WTC11 (cell line): ENCODE results near the gene PLCB2. TPM values are rescaled to one million over a fixed set of nuclear protein-coding genes. Genes with fewer than 3 reads are reported as not detected.
A peak's percentile ranks its signal among the peaks of the same experiment; 100 is the strongest.

ENCODE experiments used
- ATAC-seq: fragments of 200-7000 bp; cut with Tn5 transposase; 2 replicates; pipeline ENCODE4 v1.10.0; 2021; ENCODE audit warnings: mild to moderate bottlenecking, moderate library complexity
- CTCF ChIA-PET: fragments of 300-600 bp; sonication (Branson Sonifier 250); formaldehyde crosslinking; loops from one replicate; lab custom pipeline; 2021; ENCODE audit warnings: antibody characterized with exemption; lab: Charles Lee
- POLR2A ChIA-PET: fragments of 350-600 bp; sonication (Branson Sonifier 250); formaldehyde crosslinking; loops from one replicate; lab custom pipeline; 2021; ENCODE audit warnings: antibody characterized with exemption; lab: Charles Lee
- DNase-seq: peaks from one replicate; pipeline ENCODE4 v3.0.0; 2021; ENCODE audit warnings: low spot score
- H3K27ac Mint-ChIP-seq: 2 replicates; pipeline ENCODE4 v1.8.0; 2021; ENCODE audit warnings: mixed read lengths
- H3K27me3 Mint-ChIP-seq: 2 replicates; pipeline ENCODE4 v1.8.0; 2021; ENCODE audit warnings: low read depth, mild to moderate bottlenecking, moderate library complexity, mixed read lengths
- H3K36me3 Mint-ChIP-seq: 2 replicates; pipeline ENCODE4 v1.8.0; 2021; ENCODE audit warnings: mixed read lengths
- H3K4me1 Mint-ChIP-seq: 2 replicates; pipeline ENCODE4 v1.8.0; 2022; ENCODE audit warnings: mixed read lengths
- H3K4me3 Mint-ChIP-seq: 2 replicates; pipeline ENCODE4 v1.8.0; 2021; ENCODE audit warnings: mild to moderate bottlenecking, moderate library complexity, mixed read lengths
- H3K9me3 Mint-ChIP-seq: 2 replicates; pipeline ENCODE4 v1.8.0; 2021; ENCODE audit warnings: mixed read lengths
- ATF1 ChIP-seq: sonication (generic); formaldehyde crosslinking; IDR thresholded peaks from 2 replicates; pipeline ENCODE4 v1.8.1; 2023; ENCODE audit warnings: mild to moderate bottlenecking, moderate library complexity, missing genetic modification reagents
- CREM ChIP-seq: sonication (generic); formaldehyde crosslinking; IDR thresholded peaks from 2 replicates; pipeline ENCODE4 v1.8.1; 2022; ENCODE audit warnings: mild to moderate bottlenecking, missing genetic modification reagents, moderate library complexity
- FOXJ3 ChIP-seq: sonication (generic); formaldehyde crosslinking; IDR thresholded peaks from 2 replicates; pipeline ENCODE4 v1.9.0; 2021; ENCODE audit warnings: missing genetic modification reagents, mild to moderate bottlenecking, borderline replicate concordance
- FOXK1 ChIP-seq: sonication (generic); formaldehyde crosslinking; IDR thresholded peaks from 2 replicates; pipeline ENCODE4 v1.8.0; 2022; ENCODE audit warnings: mild to moderate bottlenecking, moderate library complexity, missing genetic modification reagents
- JUN ChIP-seq: sonication (generic); formaldehyde crosslinking; IDR thresholded peaks from 2 replicates; pipeline ENCODE4 v1.8.0; 2023; ENCODE audit warnings: mild to moderate bottlenecking, missing genetic modification reagents
- MYBL2 ChIP-seq: sonication (generic); formaldehyde crosslinking; IDR thresholded peaks from 2 replicates; pipeline ENCODE4 v1.8.1; 2023; ENCODE audit warnings: mild to moderate bottlenecking, moderate library complexity, missing genetic modification reagents
- NFATC4 ChIP-seq: fragments of 250-450 bp; sonication (Bioruptor Pico); IDR thresholded peaks from 2 replicates; pipeline ENCODE4 v1.9.0; 2021; ENCODE audit warnings: mild to moderate bottlenecking
- NR1H2 ChIP-seq: sonication (generic); formaldehyde crosslinking; IDR thresholded peaks from 2 replicates; pipeline ENCODE4 v1.9.0; 2021; ENCODE audit warnings: mild to moderate bottlenecking, moderate library complexity, missing genetic modification reagents
- NR2C2 ChIP-seq: sonication (generic); formaldehyde crosslinking; IDR thresholded peaks from 2 replicates; pipeline ENCODE4 v1.8.0; 2022; ENCODE audit warnings: mild to moderate bottlenecking, missing genetic modification reagents
- NR3C1 ChIP-seq: sonication (generic); formaldehyde crosslinking; conservative IDR thresholded peaks from 2 replicates; pipeline ENCODE4 v1.8.1; 2023; ENCODE audit warnings: low read depth, mild to moderate bottlenecking, missing genetic modification reagents
- OVOL2 ChIP-seq: fragments of 250-450 bp; sonication (Bioruptor Pico); IDR thresholded peaks from 2 replicates; pipeline ENCODE4 v1.9.0; 2021; ENCODE audit warnings: mild to moderate bottlenecking, borderline replicate concordance
- PRRX2 ChIP-seq: fragments of 250-450 bp; sonication (Bioruptor Pico); IDR thresholded peaks from 2 replicates; pipeline ENCODE4 v1.8.0; 2021; ENCODE audit warnings: mild to moderate bottlenecking
- SMAD4 ChIP-seq: sonication (generic); formaldehyde crosslinking; IDR thresholded peaks from 2 replicates; pipeline ENCODE4 v1.8.0; 2022; ENCODE audit warnings: mild to moderate bottlenecking, missing genetic modification reagents
- SOX15 ChIP-seq: fragments of 250-450 bp; sonication (Bioruptor Pico); IDR thresholded peaks from 2 replicates; pipeline ENCODE4 v1.9.0; 2021; ENCODE audit warnings: mild to moderate bottlenecking
- SP1 ChIP-seq: sonication (generic); formaldehyde crosslinking; conservative IDR thresholded peaks from 2 replicates; pipeline ENCODE4 v1.8.1; 2022; ENCODE audit warnings: missing genetic modification reagents
- TEAD4 ChIP-seq: sonication (generic); formaldehyde crosslinking; IDR thresholded peaks from 2 replicates; pipeline ENCODE4 v1.8.0; 2022; ENCODE audit warnings: mild to moderate bottlenecking, missing genetic modification reagents
- ZBTB21 ChIP-seq: sonication (generic); formaldehyde crosslinking; IDR thresholded peaks from 2 replicates; pipeline ENCODE4 v1.8.1; 2023; ENCODE audit warnings: mild to moderate bottlenecking, missing genetic modification reagents, borderline replicate concordance
- ZNF121 ChIP-seq: sonication (generic); formaldehyde crosslinking; IDR thresholded peaks from 2 replicates; pipeline ENCODE4 v1.8.0; 2023; ENCODE audit warnings: missing genetic modification reagents
- ZNF219 ChIP-seq: sonication (generic); formaldehyde crosslinking; IDR thresholded peaks from 2 replicates; pipeline ENCODE4 v1.8.0; 2023; ENCODE audit warnings: missing genetic modification reagents, mild to moderate bottlenecking, borderline replicate concordance
- ZNF396 ChIP-seq: fragments of 250-450 bp; sonication (Bioruptor Pico); IDR thresholded peaks from 2 replicates; pipeline ENCODE4 v1.8.0; 2021; ENCODE audit warnings: mild to moderate bottlenecking, moderate library complexity, borderline replicate concordance
- ZNF425 ChIP-seq: fragments of 250-450 bp; sonication (Bioruptor Pico); conservative IDR thresholded peaks from 2 replicates; pipeline ENCODE4 v1.9.0; 2021; ENCODE audit warnings: mild to moderate bottlenecking
- total RNA-seq: library from RNA; stranded (reverse); gene quantifications from 3 replicates; pipeline ENCODE4 v1.2.3, GENCODE V29; 2021
- TF ChIP-seq, protein P1 (sequence below): sonication (generic); formaldehyde crosslinking; conservative IDR thresholded peaks from 2 replicates; pipeline ENCODE4 v1.8.1; 2022; ENCODE audit warnings: mild to moderate bottlenecking, missing genetic modification reagents
- TF ChIP-seq, protein P2 (sequence below): fragments of 200-600 bp; IDR thresholded peaks from 2 replicates; pipeline ENCODE4 v1.8.0; 2022; ENCODE audit warnings: antibody characterized with exemption
- TF ChIP-seq, protein P3 (sequence below): sonication (generic); formaldehyde crosslinking; IDR thresholded peaks from 2 replicates; pipeline ENCODE4 v1.8.0; 2022; ENCODE audit warnings: mild to moderate bottlenecking, missing genetic modification reagents

Gene PLCB2
- total RNA-seq, 1 experiment from 2014 or later: 15.2 TPM

DNA sequence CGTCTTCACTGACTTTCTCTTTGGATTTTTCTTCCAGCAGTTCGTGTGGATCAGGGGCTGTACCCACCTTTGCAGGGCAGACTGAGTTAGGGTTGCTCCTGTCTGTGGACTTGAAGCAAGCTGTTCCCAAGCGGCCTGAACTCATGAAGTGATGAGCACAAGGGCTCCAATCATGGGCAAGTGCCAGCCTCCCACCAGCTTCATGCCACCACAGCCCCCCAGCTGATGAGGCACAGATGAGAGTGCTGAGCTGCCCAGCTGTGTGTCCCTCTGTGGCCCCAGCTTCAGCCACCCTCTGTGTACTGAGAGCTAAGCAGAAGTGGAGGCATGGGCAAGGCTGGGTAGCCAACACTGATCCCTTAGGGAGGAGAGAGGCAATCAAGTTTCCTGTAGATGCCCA, 3.3 kb upstream of the PLCB2 start (continued):
- TF ChIP-seq ZNF425: no peak
- TF ChIP-seq, protein P1, sequence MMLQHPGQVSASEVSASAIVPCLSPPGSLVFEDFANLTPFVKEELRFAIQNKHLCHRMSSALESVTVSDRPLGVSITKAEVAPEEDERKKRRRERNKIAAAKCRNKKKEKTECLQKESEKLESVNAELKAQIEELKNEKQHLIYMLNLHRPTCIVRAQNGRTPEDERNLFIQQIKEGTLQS (CRISPR knock-in tag): no peak
- TF ChIP-seq, all 79 proteins: peak for 0

DNA sequence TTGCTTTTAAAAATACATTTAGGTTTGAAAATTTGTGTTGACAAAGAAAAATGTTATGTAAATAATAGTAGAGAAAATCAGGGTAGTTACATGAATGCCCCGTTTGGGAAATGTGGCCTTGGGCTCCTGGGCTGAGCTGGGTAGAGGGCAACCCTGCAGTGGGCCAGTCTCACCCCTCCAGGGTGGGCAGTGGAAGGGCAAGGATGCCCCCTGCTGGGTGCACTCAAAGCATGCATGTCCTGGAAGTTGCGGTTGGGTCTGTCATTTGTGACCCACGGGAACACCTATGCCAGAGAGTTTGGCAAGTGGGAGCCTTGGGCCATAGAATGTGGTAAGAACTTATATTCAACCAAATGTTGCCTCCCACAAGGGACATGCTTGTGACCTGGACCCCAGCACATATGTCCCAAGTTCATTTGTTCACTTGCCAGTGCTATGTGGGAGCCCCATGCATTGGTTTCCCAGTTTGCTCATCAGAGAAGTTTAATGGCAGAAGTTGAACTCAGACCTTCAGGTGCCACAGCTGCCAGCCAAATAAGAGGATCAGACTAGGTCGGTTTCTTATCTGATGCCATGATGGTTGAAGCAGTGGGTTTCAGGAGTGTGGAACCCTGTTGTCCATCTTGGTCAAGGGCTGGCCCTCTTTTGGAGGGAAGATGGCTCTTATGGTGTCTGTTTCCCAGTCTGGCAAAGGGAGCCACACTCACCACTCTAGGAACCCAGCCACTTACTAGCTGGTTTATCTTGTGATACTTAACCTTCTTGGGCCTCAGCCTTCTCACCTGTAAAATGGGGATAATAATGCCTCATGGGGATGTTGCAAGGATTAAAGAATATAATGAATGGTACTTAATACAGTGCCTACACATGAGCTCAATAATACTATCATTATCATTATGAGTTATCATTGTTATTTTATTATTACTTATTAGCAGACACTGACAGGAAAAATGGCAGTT, 2.5 kb upstream of the PLCB2 start:
- CTCF ChIA-PET: interaction anchor here (0.5 to 17.8 kb wide), 22 partner anchors 9 to 270 kb away, joined by 3 to 690 read pairs (median 8); partner anchors contain the start of genes ANKRD63, CCDC9B, INAFM2 and PAK6
- H3K4me3 Mint-ChIP-seq: no peak overlapping the region; the same call in 1 of the 2 replicates
- H3K36me3 Mint-ChIP-seq: no peaks in the 10 kb centered on the region
- peak; percentile 34; the same call in 1 of the 2 replicates for TF ChIP-seq SP1 (CRISPR knock-in tag)
- TF ChIP-seq, protein P2, sequence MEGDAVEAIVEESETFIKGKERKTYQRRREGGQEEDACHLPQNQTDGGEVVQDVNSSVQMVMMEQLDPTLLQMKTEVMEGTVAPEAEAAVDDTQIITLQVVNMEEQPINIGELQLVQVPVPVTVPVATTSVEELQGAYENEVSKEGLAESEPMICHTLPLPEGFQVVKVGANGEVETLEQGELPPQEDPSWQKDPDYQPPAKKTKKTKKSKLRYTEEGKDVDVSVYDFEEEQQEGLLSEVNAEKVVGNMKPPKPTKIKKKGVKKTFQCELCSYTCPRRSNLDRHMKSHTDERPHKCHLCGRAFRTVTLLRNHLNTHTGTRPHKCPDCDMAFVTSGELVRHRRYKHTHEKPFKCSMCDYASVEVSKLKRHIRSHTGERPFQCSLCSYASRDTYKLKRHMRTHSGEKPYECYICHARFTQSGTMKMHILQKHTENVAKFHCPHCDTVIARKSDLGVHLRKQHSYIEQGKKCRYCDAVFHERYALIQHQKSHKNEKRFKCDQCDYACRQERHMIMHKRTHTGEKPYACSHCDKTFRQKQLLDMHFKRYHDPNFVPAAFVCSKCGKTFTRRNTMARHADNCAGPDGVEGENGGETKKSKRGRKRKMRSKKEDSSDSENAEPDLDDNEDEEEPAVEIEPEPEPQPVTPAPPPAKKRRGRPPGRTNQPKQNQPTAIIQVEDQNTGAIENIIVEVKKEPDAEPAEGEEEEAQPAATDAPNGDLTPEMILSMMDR: peak; percentile 63; the same call in 1 of the 2 replicates
- TF ChIP-seq ZNF121 (CRISPR knock-in tag): 0 out of 2 replicates have a peak, but pooled peaks have one; percentile 37
- TF ChIP-seq ZBTB21 (CRISPR knock-in tag): no peak
- TF ChIP-seq FOXK1: no peak
- peaks cover 35% of the 10 kb centered on the region for H3K4me1 Mint-ChIP-seq
- POLR2A ChIA-PET: interaction anchor here (1.5 kb wide), 1 partner anchor 31 kb away, joined by 8 read pairs; no protein-coding TSS in a partner anchor
- DNase-seq (peak; percentile 85), ATAC-seq (peak; percentile 67)
- H3K9me3 Mint-ChIP-seq: no peaks in the 10 kb centered on the region
- no peak overlapping the region for H3K27ac Mint-ChIP-seq
- peaks cover 14% of the 10 kb centered on the region for H3K27me3 Mint-ChIP-seq

- Mint-ChIP-seq H3K4me3 (no peak overlapping the region), H3K27ac (no peak overlapping the region), H3K27me3 (peaks cover 13% of the 10 kb centered on the region), H3K9me3 (no peaks in the 10 kb centered on the region), H3K4me1 (peaks cover 35% of the 10 kb centered on the region), H3K36me3 (no peaks in the 10 kb centered on the region)
- CTCF ChIA-PET: interaction anchor here (0.5 to 17.8 kb wide), 23 partner anchors 8 to 269 kb away, joined by 3 to 690 read pairs (median 5); partner anchors contain the start of genes ANKRD63, CCDC9B, INAFM2 and PAK6
- no peak for DNase-seq
- no peak for ATAC-seq
- POLR2A ChIA-PET: interaction anchor here (1.5 kb wide), 1 partner anchor 30 kb away, joined by 8 read pairs; no protein-coding TSS in a partner anchor
- TF ChIP-seq PRRX2 (CRISPR knock-in tag) (no peak), NR3C1 (CRISPR knock-in tag) (no peak), ATF1 (no peak), CREM (CRISPR knock-in tag) (no peak), JUN (CRISPR knock-in tag) (no peak), SOX15 (CRISPR knock-in tag) (no peak), NR1H2 (no peak), TEAD4 (CRISPR knock-in tag) (no peak), MYBL2 (CRISPR knock-in tag) (no peak), FOXJ3 (CRISPR knock-in tag) (no peak), OVOL2 (CRISPR knock-in tag) (no peak), NR2C2 (no peak), ZNF219 (CRISPR knock-in tag) (no peak), NFATC4 (CRISPR knock-in tag) (no peak), SMAD4 (CRISPR knock-in tag) (no peak), ZNF396 (CRISPR knock-in tag) (no peak)
- TF ChIP-seq, protein P3, sequence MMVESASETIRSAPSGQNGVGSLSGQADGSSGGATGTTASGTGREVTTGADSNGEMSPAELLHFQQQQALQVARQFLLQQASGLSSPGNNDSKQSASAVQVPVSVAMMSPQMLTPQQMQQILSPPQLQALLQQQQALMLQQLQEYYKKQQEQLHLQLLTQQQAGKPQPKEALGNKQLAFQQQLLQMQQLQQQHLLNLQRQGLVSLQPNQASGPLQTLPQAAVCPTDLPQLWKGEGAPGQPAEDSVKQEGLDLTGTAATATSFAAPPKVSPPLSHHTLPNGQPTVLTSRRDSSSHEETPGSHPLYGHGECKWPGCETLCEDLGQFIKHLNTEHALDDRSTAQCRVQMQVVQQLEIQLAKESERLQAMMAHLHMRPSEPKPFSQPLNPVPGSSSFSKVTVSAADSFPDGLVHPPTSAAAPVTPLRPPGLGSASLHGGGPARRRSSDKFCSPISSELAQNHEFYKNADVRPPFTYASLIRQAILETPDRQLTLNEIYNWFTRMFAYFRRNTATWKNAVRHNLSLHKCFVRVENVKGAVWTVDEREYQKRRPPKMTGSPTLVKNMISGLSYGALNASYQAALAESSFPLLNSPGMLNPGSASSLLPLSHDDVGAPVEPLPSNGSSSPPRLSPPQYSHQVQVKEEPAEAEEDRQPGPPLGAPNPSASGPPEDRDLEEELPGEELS (CRISPR knock-in tag): no peak
- TF ChIP-seq, protein P2: no peak
Measured at GRCh38 chr15:40309344-40309862, 1.7 kb upstream of the PLCB2 start.
